Omental fat pad (tissue), 4 donors: ENCODE results near the gene EGR1. TPM values are rescaled to one million over a fixed set of nuclear protein-coding genes. Genes with fewer than 3 reads are reported as not detected.

Source experiments
- ATAC-seq: fragments of 150-250 bp; one replicate; pipeline ENCODE4 v1.9.1; 2016; ENCODE audit warnings: mild to moderate bottlenecking, moderate library complexity; ENCODE audit not compliant: low FRiP score
- DNase-seq: peaks from one replicate; pipeline ENCODE4 v3.0.0-alpha.2; 2019; ENCODE audit warnings: low spot score
- CTCF ChIP-seq, 3 donors: fragments of 450-650 bp; IDR thresholded peaks; one replicate each; pipeline ENCODE4 v1.5.1; 2016 to 2017; ENCODE audit warnings: antibody characterized with exemption in 3 of 3, mild to moderate bottlenecking in 3 of 3, moderate library complexity in 2 of 3
- total RNA-seq, 4 donors: library from RNA; depleted of rRNA; stranded (reverse); fragments of >200 nt; gene quantifications; one replicate each; pipeline ENCODE4 v1.1.0, GENCODE V29; 2016

Gene EGR1
- total RNA-seq, 4 donors from 2014 or later, result 95.1 to 280 (median 157) TPM

GRCh38 chr5:138453590-138453989 lies 11.7 kb upstream of the EGR1 start:
- no peak for TF ChIP-seq CTCF (IDR thresholded peaks at IDR 0.05)
- no peak for DNase-seq

GRCh38 chr5:138454121-138454520 lies 11.2 kb upstream of the EGR1 start:
- DNase-seq (no peak), ATAC-seq (no peak)
- TF ChIP-seq CTCF (IDR thresholded peaks at IDR 0.05), result no peak

More at GRCh38 chr5:138453590-138453989, 11.7 kb upstream of the EGR1 start:
- ATAC-seq, result no peak

GRCh38 chr5:138455232-138455930 lies 9.9 kb upstream of the EGR1 start:
- no peak for TF ChIP-seq CTCF (IDR thresholded peaks at IDR 0.05)

GRCh38 chr5:138457531-138458275 lies 7.6 kb upstream of the EGR1 start:
- TF ChIP-seq CTCF (IDR thresholded peaks at IDR 0.05), result no peak
- ATAC-seq, result no peak
- DNase-seq, result no peak

More at GRCh38 chr5:138455232-138455930, 9.9 kb upstream of the EGR1 start:
- ATAC-seq (no peak), DNase-seq (no peak)

- DNase-seq (no peak), ATAC-seq (no peak)
- no peak for TF ChIP-seq CTCF (IDR thresholded peaks at IDR 0.05)
Observed at GRCh38 chr5:138458384-138458783, 6.9 kb upstream of the EGR1 start.

- ATAC-seq (no peak), DNase-seq (no peak)
- TF ChIP-seq CTCF (IDR thresholded peaks at IDR 0.05), result no peak
Observed at GRCh38 chr5:138458856-138459255, 6.4 kb upstream of the EGR1 start.
